ENCODE results near the gene LIPC.

- TF ChIP-seq CTCF (IDR thresholded peaks at IDR 0.05): no peak
- no peak for TF ChIP-seq PREB (CRISPR knock-in tag; IDR thresholded peaks at IDR 0.05; ENCODE audit: borderline replicate concordance)
- no peak for TF ChIP-seq CBFB (CRISPR knock-in tag; IDR thresholded peaks at IDR 0.05; ENCODE audit: low read depth)
- no peak for TF ChIP-seq TCF7 (CRISPR knock-in tag; IDR thresholded peaks at IDR 0.05; ENCODE audit: low read depth)
- TF ChIP-seq TEAD1 (CRISPR knock-in tag; IDR thresholded peaks at IDR 0.05): no peak
- no peak for TF ChIP-seq ZNF121 (CRISPR knock-in tag; IDR thresholded peaks at IDR 0.05)
- no peak for TF ChIP-seq HMGXB4 (CRISPR knock-in tag; IDR thresholded peaks at IDR 0.05)
- TF ChIP-seq ESRRA (CRISPR knock-in tag; IDR thresholded peaks at IDR 0.05; ENCODE audit: borderline replicate concordance): no peak
- no peak for TF ChIP-seq JUN (CRISPR knock-in tag; IDR thresholded peaks at IDR 0.05)
- TF ChIP-seq ZNF317 (CRISPR knock-in tag; IDR thresholded peaks at IDR 0.05; ENCODE audit: borderline replicate concordance, low read depth): no peak
- TF ChIP-seq USF2 (CRISPR knock-in tag; IDR thresholded peaks at IDR 0.05): no peak
- no peak for TF ChIP-seq NFYB (CRISPR knock-in tag; conservative IDR thresholded peaks at IDR 0.05; ENCODE audit: low read depth)
Measured at GRCh38 chr15:58490888-58491473, 59.2 kb downstream of the LIPC start.
